Measurements from ENCODE around the gene DPEP2NB.

The DPEP2NB gene

DNA sequence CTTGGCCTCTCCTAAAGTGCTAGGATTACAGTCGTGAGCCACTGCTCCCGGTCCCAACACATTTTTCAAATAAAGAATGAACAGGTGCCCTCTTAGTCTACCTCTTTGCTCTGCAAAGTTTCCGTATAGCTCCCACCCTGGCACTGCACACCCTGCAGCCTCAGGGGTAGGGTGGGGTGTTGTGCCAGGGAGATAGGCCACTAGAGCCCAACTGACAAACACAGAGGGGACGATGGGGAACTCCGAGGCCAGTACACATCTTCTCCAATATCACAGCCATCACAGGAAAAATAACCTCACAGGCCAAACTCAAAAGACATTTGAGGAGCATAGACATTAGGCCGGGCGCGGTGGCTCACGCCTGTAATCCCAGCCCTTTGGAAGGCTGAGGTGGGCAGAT, 44.6 kb downstream of the DPEP2NB start:
- H3K9ac ChIP-seq: no peak overlapping the region
- no peak overlapping the region for H3K27ac ChIP-seq
- H3K79me2 ChIP-seq: no peaks in the 10 kb centered on the region
- no peak overlapping the region for H2AFZ ChIP-seq
- no peak overlapping the region for H3K4me2 ChIP-seq (ENCODE audit: low read length)
- H3K27me3 ChIP-seq (ENCODE audit: control insufficient read depth, insufficient read depth, low read length): no peaks in the 10 kb centered on the region
- TF ChIP-seq, protein P1, sequence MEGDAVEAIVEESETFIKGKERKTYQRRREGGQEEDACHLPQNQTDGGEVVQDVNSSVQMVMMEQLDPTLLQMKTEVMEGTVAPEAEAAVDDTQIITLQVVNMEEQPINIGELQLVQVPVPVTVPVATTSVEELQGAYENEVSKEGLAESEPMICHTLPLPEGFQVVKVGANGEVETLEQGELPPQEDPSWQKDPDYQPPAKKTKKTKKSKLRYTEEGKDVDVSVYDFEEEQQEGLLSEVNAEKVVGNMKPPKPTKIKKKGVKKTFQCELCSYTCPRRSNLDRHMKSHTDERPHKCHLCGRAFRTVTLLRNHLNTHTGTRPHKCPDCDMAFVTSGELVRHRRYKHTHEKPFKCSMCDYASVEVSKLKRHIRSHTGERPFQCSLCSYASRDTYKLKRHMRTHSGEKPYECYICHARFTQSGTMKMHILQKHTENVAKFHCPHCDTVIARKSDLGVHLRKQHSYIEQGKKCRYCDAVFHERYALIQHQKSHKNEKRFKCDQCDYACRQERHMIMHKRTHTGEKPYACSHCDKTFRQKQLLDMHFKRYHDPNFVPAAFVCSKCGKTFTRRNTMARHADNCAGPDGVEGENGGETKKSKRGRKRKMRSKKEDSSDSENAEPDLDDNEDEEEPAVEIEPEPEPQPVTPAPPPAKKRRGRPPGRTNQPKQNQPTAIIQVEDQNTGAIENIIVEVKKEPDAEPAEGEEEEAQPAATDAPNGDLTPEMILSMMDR (IDR thresholded peaks at IDR 0.05): no peak
- peaks cover 11% of the 10 kb centered on the region for H3K4me1 ChIP-seq
- no peaks in the 10 kb centered on the region for H3K9me3 ChIP-seq (ENCODE audit: control insufficient read depth, low read length)
- H3K4me3 ChIP-seq (ENCODE audit: low read depth, low read length): no peak overlapping the region
- H3K36me3 ChIP-seq (ENCODE audit: control insufficient read depth, insufficient read depth, low read length): no peaks in the 10 kb centered on the region

DNA sequence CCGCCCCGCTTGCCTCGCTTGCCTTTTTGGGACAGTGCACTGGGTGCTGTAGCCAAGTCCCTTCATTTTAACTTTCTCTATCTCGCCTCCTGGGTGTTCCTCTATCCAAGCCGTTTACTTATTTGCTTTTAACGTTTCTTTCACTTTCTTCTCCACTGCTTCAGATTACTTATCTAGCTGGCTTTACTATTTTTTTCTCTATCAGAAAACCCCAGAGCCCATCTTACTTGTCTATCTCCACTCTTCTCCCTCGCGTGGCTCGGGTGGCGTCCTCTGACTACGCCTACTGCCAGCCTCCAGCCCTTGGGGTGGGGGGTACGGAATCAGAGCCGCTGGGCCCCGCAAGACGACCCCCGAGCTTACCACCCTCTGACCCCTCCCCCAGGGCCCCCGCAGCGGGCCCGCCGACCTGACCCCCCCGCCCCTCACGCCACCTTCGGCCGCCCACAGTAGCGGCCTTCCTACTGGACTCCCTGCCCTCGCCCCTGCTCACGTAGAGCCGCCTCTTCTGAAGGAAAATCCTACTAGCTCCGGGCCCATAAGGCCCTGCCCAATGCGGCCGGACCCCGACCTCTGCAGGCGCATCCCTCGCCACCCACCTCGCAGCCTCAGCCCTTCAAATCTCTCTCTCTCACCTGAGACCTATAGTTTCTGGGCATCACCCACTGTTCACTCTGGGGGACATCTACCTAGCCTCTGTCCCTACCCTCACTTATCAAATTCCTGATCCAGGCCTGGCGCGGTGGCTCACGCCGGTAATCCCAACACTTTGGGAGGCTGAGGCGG, 46.3 kb downstream of the DPEP2NB start:
- H3K4me3 ChIP-seq (ENCODE audit: low read depth, low read length): peak overlapping the region; percentile 84
- peak overlapping the region; percentile 67 for H3K27ac ChIP-seq
- no peaks in the 10 kb centered on the region for H3K36me3 ChIP-seq (ENCODE audit: control insufficient read depth, insufficient read depth, low read length)
- H3K4me1 ChIP-seq: peaks cover 23% of the 10 kb centered on the region
- TF ChIP-seq, protein P1 (IDR thresholded peaks at IDR 0.05): no peak
- H3K79me2 ChIP-seq: no peaks in the 10 kb centered on the region
- peak overlapping the region; percentile 99 for H3K4me2 ChIP-seq (ENCODE audit: low read length)
- H3K27me3 ChIP-seq (ENCODE audit: control insufficient read depth, insufficient read depth, low read length): no peaks in the 10 kb centered on the region
- H3K9me3 ChIP-seq (ENCODE audit: control insufficient read depth, low read length): no peaks in the 10 kb centered on the region
- peak overlapping the region; percentile 97 for H2AFZ ChIP-seq
- H3K9ac ChIP-seq: no peak overlapping the region

DNA sequence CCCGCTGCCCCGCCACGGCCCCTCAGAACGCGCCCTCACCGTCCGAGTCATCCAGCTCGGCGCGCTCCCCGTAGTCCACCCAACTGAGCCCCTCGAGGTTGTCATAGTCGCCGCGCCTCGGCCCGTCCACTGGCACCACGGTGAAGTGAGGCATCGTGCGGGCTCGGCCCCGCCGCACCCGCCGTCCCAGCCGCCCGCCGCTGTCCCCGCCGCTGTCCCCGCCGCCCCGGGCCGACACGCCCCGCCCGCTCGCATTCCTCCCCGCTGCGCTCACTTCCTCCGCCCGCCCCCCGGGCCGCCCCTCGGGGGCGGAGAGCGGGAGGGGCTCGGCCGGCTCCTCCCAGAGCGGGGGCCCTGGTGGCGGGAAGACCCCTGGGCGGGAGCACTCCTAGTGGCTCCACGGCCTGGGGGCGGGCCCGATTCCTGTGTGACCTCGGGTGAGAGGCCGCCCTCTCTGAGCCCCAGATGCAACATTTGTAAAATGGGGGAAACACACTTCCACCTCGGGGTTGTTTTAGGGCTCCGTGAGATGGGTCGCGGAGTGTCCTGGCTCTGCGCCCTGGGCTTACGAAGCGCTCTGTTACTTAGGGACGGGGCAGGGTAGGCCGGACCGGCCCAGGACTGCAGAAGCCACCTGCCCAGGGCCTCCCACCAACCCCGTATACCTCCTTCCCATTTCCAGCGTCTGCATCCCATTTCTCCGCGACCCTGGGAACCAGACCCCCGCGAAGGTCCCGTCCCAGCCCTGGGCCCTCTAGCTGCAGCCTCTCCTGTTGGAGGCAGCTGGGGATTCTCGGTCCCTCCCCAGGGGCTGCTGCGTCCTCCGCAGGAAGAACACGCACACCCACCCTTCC, 47.1 kb downstream of the DPEP2NB start, which contains the start of gene SLC12A4:
SLC12A4 (minus strand) TSS at position 238 of the 854 bp plus-strand sequence; CDS start at position 154, 84 bp downstream.
- peak within 1 kb of the TSS; percentile 84 for H3K4me3 ChIP-seq (ENCODE audit: low read depth, low read length)
- peak within 1 kb of the TSS; percentile 97 for H2AFZ ChIP-seq
- H3K36me3 ChIP-seq (ENCODE audit: control insufficient read depth, insufficient read depth, low read length): no peaks in the 10 kb centered on the region
- H3K79me2 ChIP-seq: no peaks in the 10 kb centered on the region
- H3K4me1 ChIP-seq: peaks cover 31% of the 10 kb centered on the region
- peak within 1 kb of the TSS; percentile 46 for H3K9ac ChIP-seq
- no peaks in the 10 kb centered on the region for H3K9me3 ChIP-seq (ENCODE audit: control insufficient read depth, low read length)
- TF ChIP-seq, protein P1 (IDR thresholded peaks at IDR 0.05): no peak
- peak within 1 kb of the TSS; percentile 99 for H3K4me2 ChIP-seq (ENCODE audit: low read length)
- H3K27me3 ChIP-seq (ENCODE audit: control insufficient read depth, insufficient read depth, low read length): no peaks in the 10 kb centered on the region
- H3K27ac ChIP-seq: peak within 1 kb of the TSS; percentile 67

DNA sequence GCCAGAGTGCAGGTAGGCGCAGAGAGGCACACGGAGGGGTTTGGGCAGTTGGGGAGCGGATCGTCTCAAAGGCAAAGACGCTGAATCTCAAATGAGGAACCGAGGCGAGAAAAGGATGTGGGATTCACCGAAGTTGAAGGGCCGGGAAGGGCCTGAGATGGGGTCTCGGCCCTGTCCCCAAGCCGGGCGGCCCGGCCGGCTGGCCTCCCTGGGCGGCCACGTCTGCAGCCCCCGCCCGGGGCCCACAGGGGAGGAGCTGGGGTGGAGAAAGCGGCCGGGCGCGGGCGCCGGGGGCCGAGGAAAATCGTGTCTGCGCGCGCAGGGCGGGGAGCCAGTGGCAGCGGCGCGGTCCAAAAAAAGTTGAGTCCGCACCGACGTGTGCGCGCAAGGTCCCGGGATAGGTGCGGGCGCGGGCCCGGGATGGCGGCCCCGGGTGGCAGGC, 47.7 kb downstream of the DPEP2NB start:
- TF ChIP-seq, protein P1 (IDR thresholded peaks at IDR 0.05): no peak
- Histone ChIP-seq H3K4me1 (peaks cover 36% of the 10 kb centered on the region), H3K4me2 (ENCODE audit: low read length) (peak overlapping the region; percentile 99), H3K9me3 (ENCODE audit: control insufficient read depth, low read length) (no peaks in the 10 kb centered on the region), H3K9ac (no peak overlapping the region), H3K4me3 (ENCODE audit: low read depth, low read length) (peak overlapping the region; percentile 84), H3K36me3 (ENCODE audit: control insufficient read depth, insufficient read depth, low read length) (no peaks in the 10 kb centered on the region), H3K27me3 (ENCODE audit: control insufficient read depth, insufficient read depth, low read length) (no peaks in the 10 kb centered on the region), H3K27ac (peak overlapping the region; percentile 67), H2AFZ (peak overlapping the region; percentile 71), H3K79me2 (peaks cover 5% of the 10 kb centered on the region)

All from parathyroid adenoma (tissue), 2 donors.